SK-N-SH (cell line): Measurements from ENCODE around the gene TSFM. TPM values are rescaled to one million over a fixed set of nuclear protein-coding genes. Genes with fewer than 3 reads are reported as not detected.

Experiments
- CTCF ChIA-PET: fragments of 300-600, 350-600 bp; formaldehyde crosslinking; extraction: SDS; loops from one replicate; lab custom pipeline; 2021; lab: Yijun Ruan, JAX
- POLR2A ChIA-PET: fragments of 350-600 bp; sonication (Branson Sonifier 250); formaldehyde crosslinking; extraction: SDS; loops from one replicate; lab custom pipeline; 2020; ENCODE audit warnings: antibody characterized with exemption, inconsistent platforms; lab: Yijun Ruan, JAX
- DNase-seq: peaks from one replicate; pipeline ENCODE4 v3.0.0; 2012
- H2AFZ ChIP-seq: fragments of 200-600 bp; sonication (generic); 2 replicates; pipeline ENCODE4 v1.8.1; 2016; ENCODE audit warnings: antibody characterized with exemption, mild to moderate bottlenecking, low read depth
- H3F3A ChIP-seq: fragments of 200-600 bp; sonication (generic); replicated peaks from 2 replicates; pipeline ENCODE3; 2016; ENCODE audit warnings: antibody characterized with exemption, mild to moderate bottlenecking; ENCODE audit not compliant: insufficient read depth
- H3K27ac ChIP-seq, 2 experiments: fragments of 200-500 bp in 1 of 2; fragments of 200-600 bp in 1 of 2; sonication (Bioruptor generic) in 1 of 2; sonication (generic), shearing (Covaris generic) in 1 of 2; 2 replicates each; pipeline versions ENCODE4 v1.5.1 to v1.6.1; 2014 to 2016; ENCODE audit warnings: low read depth in 2 of 2, inconsistent platforms in 1 of 2, low read length in 1 of 2, mild to moderate bottlenecking in 1 of 2, mixed read lengths in 1 of 2
- H3K27me3 ChIP-seq: fragments of 200-600 bp; sonication (generic), shearing (Covaris generic); 2 replicates; pipeline ENCODE4 v1.6.1; 2016; ENCODE audit warnings: mixed run types; ENCODE audit not compliant: insufficient read depth
- H3K36me3 ChIP-seq, 2 experiments: fragments of 200-500 bp in 1 of 2; fragments of 200-600 bp in 1 of 2; sonication (Bioruptor generic) in 1 of 2; sonication (generic) in 1 of 2; replicated peaks in 1 of 2; 2 replicates each; pipeline versions ENCODE3 to v1.5.1; 2014 to 2016; ENCODE audit warnings: low read length in 1 of 2, mild to moderate bottlenecking in 1 of 2; ENCODE audit not compliant: insufficient read depth in 2 of 2, control insufficient read depth in 1 of 2
- H3K4me1 ChIP-seq, 2 experiments: fragments of 200-500 bp in 1 of 2; fragments of 200-600 bp in 1 of 2; sonication (Bioruptor generic) in 1 of 2; sonication (generic), shearing (Covaris generic) in 1 of 2; 2 replicates each; pipeline versions ENCODE4 v1.5.1 to v1.6.1; 2014 to 2016; ENCODE audit warnings: low read depth in 1 of 2, low read length in 1 of 2, mixed run types in 1 of 2; ENCODE audit not compliant: insufficient read depth in 2 of 2, control insufficient read depth in 1 of 2
- H3K4me2 ChIP-seq: fragments of 200-600 bp; sonication (generic), shearing (Covaris generic); 2 replicates; pipeline ENCODE4 v1.6.1; 2017; ENCODE audit warnings: mixed run types
- H3K4me3 ChIP-seq, 2 experiments: fragments of 200-500 bp in 1 of 2; fragments of 200-600 bp in 1 of 2; sonication (Bioruptor generic) in 1 of 2; sonication (generic), shearing (Covaris generic) in 1 of 2; 2 replicates each; pipeline versions ENCODE4 v1.5.1 to v1.8.1; 2014 to 2016; ENCODE audit warnings: low read depth in 2 of 2, inconsistent platforms in 1 of 2, low read length in 1 of 2, mild to moderate bottlenecking in 1 of 2, mixed read lengths in 1 of 2, moderate library complexity in 1 of 2
- H3K79me2 ChIP-seq: fragments of 200-600 bp; sonication (generic); 2 replicates; pipeline ENCODE4 v1.8.1; 2017; ENCODE audit warnings: mild to moderate bottlenecking; ENCODE audit not compliant: insufficient read depth
- H3K9ac ChIP-seq: fragments of 200-600 bp; sonication (generic); 2 replicates; pipeline ENCODE4 v1.6.1; 2017; ENCODE audit warnings: mixed run types
- H3K9me2 ChIP-seq: fragments of 200-600 bp; sonication (generic); 2 replicates; pipeline ENCODE4 v1.6.1; 2017; ENCODE audit warnings: mixed run types
- H3K9me3 ChIP-seq: fragments of 200-600 bp; sonication (generic); 2 replicates; pipeline ENCODE4 v1.6.1; 2017; ENCODE audit warnings: mixed run types, mild to moderate bottlenecking, moderate library complexity
- H4K20me1 ChIP-seq: fragments of 200-600 bp; sonication (generic); 2 replicates; pipeline ENCODE4 v1.6.1; 2017; ENCODE audit warnings: mild to moderate bottlenecking, mixed run types; ENCODE audit not compliant: insufficient read depth
- CTCF ChIP-seq: fragments of 200-600 bp; sonication (generic); IDR thresholded peaks from 2 replicates; pipeline ENCODE4 v1.6.1; 2017; ENCODE audit warnings: antibody characterized with exemption, mild to moderate bottlenecking, moderate library complexity
- ELF1 ChIP-seq: IDR thresholded peaks from 2 replicates; pipeline ENCODE4 v1.4.0; 2012
- FOSL2 ChIP-seq: IDR thresholded peaks from 2 replicates; pipeline ENCODE4 v1.4.0; 2012; ENCODE audit warnings: low read depth, mild to moderate bottlenecking, moderate library complexity, borderline replicate concordance
- FOXM1 ChIP-seq: IDR thresholded peaks from 2 replicates; pipeline ENCODE4 v1.4.0; 2012; ENCODE audit warnings: low read depth, mild to moderate bottlenecking
- IRF3 ChIP-seq: fragments of 150-350 bp; IDR thresholded peaks from 2 replicates; pipeline ENCODE4 v1.6.1; 2016; ENCODE audit warnings: mild to moderate bottlenecking, low read depth, low read length
- JUND ChIP-seq: IDR thresholded peaks from 2 replicates; pipeline ENCODE4 v1.4.0; 2012
- MEF2A ChIP-seq: IDR thresholded peaks from 2 replicates; pipeline ENCODE4 v1.4.0; 2012; ENCODE audit warnings: low read depth, borderline replicate concordance
- MXI1 ChIP-seq: IDR thresholded peaks from 2 replicates; pipeline ENCODE4 v1.6.1; 2012; ENCODE audit warnings: mild to moderate bottlenecking, low read depth, low read length, improper control_type of control experiment
- RCOR1 ChIP-seq: fragments of 150-350 bp; IDR thresholded peaks from 2 replicates; pipeline ENCODE4 v1.6.1; 2017; ENCODE audit warnings: antibody characterized with exemption, low read length
- REST ChIP-seq: IDR thresholded peaks from 2 replicates; pipeline ENCODE4 v1.6.1; 2012; ENCODE audit warnings: mild to moderate bottlenecking, low read depth, low read length, moderate library complexity
- SIN3A ChIP-seq: IDR thresholded peaks from 2 replicates; pipeline ENCODE4 v1.6.1; 2012; ENCODE audit warnings: low read depth, mild to moderate bottlenecking, low read length, moderate library complexity, borderline replicate concordance
- SMC3 ChIP-seq: IDR thresholded peaks from 2 replicates; pipeline ENCODE4 v1.6.1; 2012; ENCODE audit warnings: low read depth, low read length, improper control_type of control experiment
- TAF1 ChIP-seq: IDR thresholded peaks from 2 replicates; pipeline ENCODE4 v1.6.1; 2012; ENCODE audit warnings: low read depth, mild to moderate bottlenecking, low read length, moderate library complexity, borderline replicate concordance
- TCF12 ChIP-seq: IDR thresholded peaks from 2 replicates; pipeline ENCODE4 v1.4.0; 2012
- USF1 ChIP-seq: IDR thresholded peaks from 2 replicates; pipeline ENCODE4 v1.4.0; 2012; ENCODE audit warnings: low read depth, borderline replicate concordance
- YY1 ChIP-seq: IDR thresholded peaks from 2 replicates; pipeline ENCODE4 v1.4.0; 2012; ENCODE audit warnings: low read depth, mild to moderate bottlenecking
- ZBTB33 ChIP-seq: IDR thresholded peaks from 2 replicates; pipeline ENCODE4 v1.4.0; 2012; ENCODE audit warnings: low read depth, borderline replicate concordance
- WGBS: methylation state at CpG from one replicate; pipeline ENCODE4 v1.1.6; 2017; ENCODE audit warnings: low lambda C conversion rate; 5-methylcytosine and 5-hydroxymethylcytosine counted together
- polyA plus RNA-seq, 3 experiments: library from polyadenylated mRNA; depleted of rRNA; stranded (reverse); fragments of >200 nt; gene quantifications; 2 replicates each; pipeline ENCODE4 v1.2.3, GENCODE V29; 2012

The TSFM gene
- polyA plus RNA-seq, 1 of the 3 experiments (the other 2 are of a cell fraction): 28.7 TPM

GRCh38 chr12:57776247-57776587 is 6.4 kb upstream of the TSFM start:
- Histone ChIP-seq H4K20me1 (no peaks in the 10 kb centered on the region), H3K9me3 (no peaks in the 10 kb centered on the region), H3K9me2 (no peaks in the 10 kb centered on the region), H3K27ac (no peak overlapping the region), H3K36me3 (peaks cover 7 to 9% of the 10 kb centered on the region in 2 experiments), H2AFZ (no peak overlapping the region), H3K27me3 (no peaks in the 10 kb centered on the region), H3K4me1 (peaks cover 0 to 6% of the 10 kb centered on the region in 2 experiments; a peak in 1 of 4 replicates), H3F3A (peaks cover 11% of the 10 kb centered on the region), H3K4me3 (no peak overlapping the region), H3K9ac (no peak overlapping the region), H3K79me2 (peaks cover 22% of the 10 kb centered on the region), H3K4me2 (no peak overlapping the region)
- CTCF ChIA-PET: interaction anchor here (0.7 to 2.3 kb wide), 4 partner anchors 18 to 145 kb away, joined by 3 to 7 read pairs (median 3); no protein-coding TSS in a partner anchor
- no peak for TF ChIP-seq SIN3A
- no peak for TF ChIP-seq SMC3
- no peak for TF ChIP-seq CTCF
- 92% methylated on average over 2 of the region's 2 CpGs for WGBS
- POLR2A ChIA-PET: no interaction called here
- DNase-seq: no peak

GRCh38 chr12:57777367-57777766 is 5.2 kb upstream of the TSFM start:
- H3K79me2 ChIP-seq: peaks cover 20% of the 10 kb centered on the region
- peaks cover 0 to 3% of the 10 kb centered on the region in 2 experiments; a peak in 1 of 4 replicates for H3K4me1 ChIP-seq
- H2AFZ ChIP-seq: no peak overlapping the region
- H3K27ac ChIP-seq: no peak overlapping the region
- CTCF ChIA-PET: interaction anchor here (1.4 kb wide), 1 partner anchor 125 kb away, joined by 3 read pairs; no protein-coding TSS in a partner anchor
- H3K9me3 ChIP-seq: no peaks in the 10 kb centered on the region
- no peak for TF ChIP-seq JUND
- no peak for TF ChIP-seq ELF1
- TF ChIP-seq IRF3: no peak
- TF ChIP-seq SMC3: no peak
- no peak for TF ChIP-seq MEF2A
- no peak for TF ChIP-seq RCOR1
- no peak for TF ChIP-seq TAF1
- TF ChIP-seq MXI1: no peak
- TF ChIP-seq USF1: no peak
- no peak for TF ChIP-seq TCF12
- TF ChIP-seq REST: no peak
- no peak for TF ChIP-seq FOSL2
- no peak for TF ChIP-seq FOXM1
- no peak for TF ChIP-seq ZBTB33
- TF ChIP-seq SIN3A: no peak
- TF ChIP-seq YY1: no peak
- no peak overlapping the region for H3K9ac ChIP-seq
- DNase-seq: no peak
- H3K36me3 ChIP-seq: peaks cover 7 to 9% of the 10 kb centered on the region in 2 experiments
- WGBS: 97% methylated on average over 7 of the region's 7 CpGs
- no peak overlapping the region for H3K4me2 ChIP-seq
- H4K20me1 ChIP-seq: no peaks in the 10 kb centered on the region
- H3K9me2 ChIP-seq: no peaks in the 10 kb centered on the region
- no peaks in the 10 kb centered on the region for H3K27me3 ChIP-seq
- no peak overlapping the region for H3K4me3 ChIP-seq
- peaks cover 18% of the 10 kb centered on the region for H3F3A ChIP-seq
- POLR2A ChIA-PET: no interaction called here
